HepG2 (cell line): ENCODE results near the gene NT5C2.

Source experiments
- CHD4 ChIP-seq: fragments of 200-600 bp; sonication (generic); IDR thresholded peaks from 2 replicates; pipeline ENCODE4 v1.7.0; 2017; ENCODE audit warnings: mild to moderate bottlenecking, low read length, borderline replicate concordance
- POLR2AphosphoS5 ChIP-seq: IDR thresholded peaks from 2 replicates; pipeline ENCODE4 v1.6.1; 2012; ENCODE audit warnings: low read depth, low read length
- SIN3A ChIP-seq: IDR thresholded peaks from 2 replicates; pipeline ENCODE4 v1.6.1; 2011; ENCODE audit warnings: low read depth, mild to moderate bottlenecking, control low read depth, low read length, borderline replicate concordance
- SIX4 ChIP-seq: sonication (generic); formaldehyde crosslinking; IDR thresholded peaks from 2 replicates; pipeline ENCODE4 v1.4.0; 2020; ENCODE audit warnings: missing genetic modification reagents
- TEAD2 ChIP-seq: sonication (generic); formaldehyde crosslinking; IDR thresholded peaks from 2 replicates; pipeline ENCODE4 v1.9.0; 2021; ENCODE audit warnings: missing genetic modification reagents
- WIZ ChIP-seq: sonication (generic); formaldehyde crosslinking; IDR thresholded peaks from 2 replicates; pipeline ENCODE4 v1.5.1; 2020; ENCODE audit warnings: mild to moderate bottlenecking, missing genetic modification reagents
- ZNF101 ChIP-seq: sonication (generic); formaldehyde crosslinking; IDR thresholded peaks from 2 replicates; pipeline ENCODE4 v1.4.0; 2020; ENCODE audit warnings: mild to moderate bottlenecking, low read depth, missing genetic modification reagents, borderline replicate concordance
- ZNF441 ChIP-seq: sonication (generic); formaldehyde crosslinking; IDR thresholded peaks from 2 replicates; pipeline ENCODE4 v1.7.0; 2021; ENCODE audit warnings: missing genetic modification reagents, borderline replicate concordance
- ZNF737 ChIP-seq: sonication (generic); formaldehyde crosslinking; IDR thresholded peaks from 2 replicates; pipeline ENCODE4 v1.5.0; 2020; ENCODE audit warnings: missing genetic modification reagents, mild to moderate bottlenecking, borderline replicate concordance
- TF ChIP-seq, protein P1 (sequence below): sonication (generic); formaldehyde crosslinking; conservative IDR thresholded peaks from 2 replicates; pipeline ENCODE4 v1.4.0; 2020; ENCODE audit warnings: missing genetic modification reagents
- TF ChIP-seq, protein P2 (sequence below): sonication (generic); formaldehyde crosslinking; IDR thresholded peaks from 2 replicates; pipeline ENCODE4 v1.4.0; 2020; ENCODE audit warnings: missing genetic modification reagents
- TF ChIP-seq, protein P3 (sequence below): sonication (generic); formaldehyde crosslinking; IDR thresholded peaks from 2 replicates; pipeline ENCODE4; 2020; ENCODE audit warnings: missing genetic modification reagents, mild to moderate bottlenecking, borderline replicate concordance
- TF ChIP-seq, protein P4 (sequence below): sonication (generic); formaldehyde crosslinking; IDR thresholded peaks from 2 replicates; pipeline ENCODE4 v1.8.1; 2023; ENCODE audit warnings: mild to moderate bottlenecking, inconsistent platforms, moderate library complexity, missing genetic modification reagents, borderline replicate concordance

DNA sequence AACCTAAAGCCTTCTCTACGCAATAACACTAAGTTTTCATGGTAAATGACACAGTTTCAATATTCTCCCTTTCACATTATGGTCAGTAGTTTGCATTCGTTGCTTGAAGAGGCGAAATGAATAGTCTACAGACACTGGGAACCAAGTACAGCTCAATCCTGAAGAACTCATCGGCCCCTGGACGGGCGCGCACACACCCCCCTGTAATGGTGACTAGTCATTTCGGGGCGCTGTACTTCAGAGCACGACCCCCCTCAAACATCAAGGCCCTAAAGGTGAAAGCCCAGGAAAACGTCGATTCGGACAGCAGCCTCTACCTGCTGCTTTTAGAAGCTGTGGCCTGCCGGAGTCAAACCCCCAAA, 1.0 kb downstream of the NT5C2 start:
- TF ChIP-seq POLR2AphosphoS5 (no peak), SIX4 (CRISPR knock-in tag) (no peak), ZNF737 (no peak), SIN3A (no peak), WIZ (CRISPR knock-in tag) (no peak), ZNF101 (CRISPR knock-in tag) (no peak), TEAD2 (CRISPR knock-in tag) (no peak), ZNF441 (CRISPR knock-in tag) (no peak), CHD4 (no peak)
- TF ChIP-seq, protein P1, sequence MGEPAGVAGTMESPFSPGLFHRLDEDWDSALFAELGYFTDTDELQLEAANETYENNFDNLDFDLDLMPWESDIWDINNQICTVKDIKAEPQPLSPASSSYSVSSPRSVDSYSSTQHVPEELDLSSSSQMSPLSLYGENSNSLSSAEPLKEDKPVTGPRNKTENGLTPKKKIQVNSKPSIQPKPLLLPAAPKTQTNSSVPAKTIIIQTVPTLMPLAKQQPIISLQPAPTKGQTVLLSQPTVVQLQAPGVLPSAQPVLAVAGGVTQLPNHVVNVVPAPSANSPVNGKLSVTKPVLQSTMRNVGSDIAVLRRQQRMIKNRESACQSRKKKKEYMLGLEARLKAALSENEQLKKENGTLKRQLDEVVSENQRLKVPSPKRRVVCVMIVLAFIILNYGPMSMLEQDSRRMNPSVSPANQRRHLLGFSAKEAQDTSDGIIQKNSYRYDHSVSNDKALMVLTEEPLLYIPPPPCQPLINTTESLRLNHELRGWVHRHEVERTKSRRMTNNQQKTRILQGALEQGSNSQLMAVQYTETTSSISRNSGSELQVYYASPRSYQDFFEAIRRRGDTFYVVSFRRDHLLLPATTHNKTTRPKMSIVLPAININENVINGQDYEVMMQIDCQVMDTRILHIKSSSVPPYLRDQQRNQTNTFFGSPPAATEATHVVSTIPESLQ (CRISPR knock-in tag), result no peak
- TF ChIP-seq, protein P2, sequence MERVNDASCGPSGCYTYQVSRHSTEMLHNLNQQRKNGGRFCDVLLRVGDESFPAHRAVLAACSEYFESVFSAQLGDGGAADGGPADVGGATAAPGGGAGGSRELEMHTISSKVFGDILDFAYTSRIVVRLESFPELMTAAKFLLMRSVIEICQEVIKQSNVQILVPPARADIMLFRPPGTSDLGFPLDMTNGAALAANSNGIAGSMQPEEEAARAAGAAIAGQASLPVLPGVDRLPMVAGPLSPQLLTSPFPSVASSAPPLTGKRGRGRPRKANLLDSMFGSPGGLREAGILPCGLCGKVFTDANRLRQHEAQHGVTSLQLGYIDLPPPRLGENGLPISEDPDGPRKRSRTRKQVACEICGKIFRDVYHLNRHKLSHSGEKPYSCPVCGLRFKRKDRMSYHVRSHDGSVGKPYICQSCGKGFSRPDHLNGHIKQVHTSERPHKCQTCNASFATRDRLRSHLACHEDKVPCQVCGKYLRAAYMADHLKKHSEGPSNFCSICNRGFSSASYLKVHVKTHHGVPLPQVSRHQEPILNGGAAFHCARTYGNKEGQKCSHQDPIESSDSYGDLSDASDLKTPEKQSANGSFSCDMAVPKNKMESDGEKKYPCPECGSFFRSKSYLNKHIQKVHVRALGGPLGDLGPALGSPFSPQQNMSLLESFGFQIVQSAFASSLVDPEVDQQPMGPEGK, result no peak
- TF ChIP-seq, protein P3, sequence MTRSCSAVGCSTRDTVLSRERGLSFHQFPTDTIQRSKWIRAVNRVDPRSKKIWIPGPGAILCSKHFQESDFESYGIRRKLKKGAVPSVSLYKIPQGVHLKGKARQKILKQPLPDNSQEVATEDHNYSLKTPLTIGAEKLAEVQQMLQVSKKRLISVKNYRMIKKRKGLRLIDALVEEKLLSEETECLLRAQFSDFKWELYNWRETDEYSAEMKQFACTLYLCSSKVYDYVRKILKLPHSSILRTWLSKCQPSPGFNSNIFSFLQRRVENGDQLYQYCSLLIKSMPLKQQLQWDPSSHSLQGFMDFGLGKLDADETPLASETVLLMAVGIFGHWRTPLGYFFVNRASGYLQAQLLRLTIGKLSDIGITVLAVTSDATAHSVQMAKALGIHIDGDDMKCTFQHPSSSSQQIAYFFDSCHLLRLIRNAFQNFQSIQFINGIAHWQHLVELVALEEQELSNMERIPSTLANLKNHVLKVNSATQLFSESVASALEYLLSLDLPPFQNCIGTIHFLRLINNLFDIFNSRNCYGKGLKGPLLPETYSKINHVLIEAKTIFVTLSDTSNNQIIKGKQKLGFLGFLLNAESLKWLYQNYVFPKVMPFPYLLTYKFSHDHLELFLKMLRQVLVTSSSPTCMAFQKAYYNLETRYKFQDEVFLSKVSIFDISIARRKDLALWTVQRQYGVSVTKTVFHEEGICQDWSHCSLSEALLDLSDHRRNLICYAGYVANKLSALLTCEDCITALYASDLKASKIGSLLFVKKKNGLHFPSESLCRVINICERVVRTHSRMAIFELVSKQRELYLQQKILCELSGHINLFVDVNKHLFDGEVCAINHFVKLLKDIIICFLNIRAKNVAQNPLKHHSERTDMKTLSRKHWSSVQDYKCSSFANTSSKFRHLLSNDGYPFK (CRISPR knock-in tag), result no peak
- TF ChIP-seq, protein P4, sequence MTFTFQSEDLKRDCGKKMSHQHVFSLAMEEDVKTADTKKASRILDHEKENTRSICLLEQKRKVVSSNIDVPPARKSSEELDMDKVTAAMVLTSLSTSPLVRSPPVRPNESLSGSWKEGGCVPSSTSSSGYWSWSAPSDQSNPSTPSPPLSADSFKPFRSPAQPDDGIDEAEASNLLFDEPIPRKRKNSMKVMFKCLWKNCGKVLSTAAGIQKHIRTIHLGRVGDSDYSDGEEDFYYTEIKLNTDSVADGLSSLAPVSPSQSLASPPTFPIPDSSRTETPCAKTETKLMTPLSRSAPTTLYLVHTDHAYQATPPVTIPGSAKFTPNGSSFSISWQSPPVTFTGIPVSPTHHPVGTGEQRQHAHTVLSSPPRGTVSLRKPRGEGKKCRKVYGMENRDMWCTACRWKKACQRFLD (CRISPR knock-in tag), result no peak
